HUES64 (cell line): ENCODE measurements around the gene UBTD1.

ENCODE experiments used
- H3K27ac ChIP-seq: 2 replicates; pipeline ENCODE4 v1.7.0; 2013; ENCODE audit warnings: low read depth, low read length, inconsistent platforms
- H3K27me3 ChIP-seq: 2 replicates; pipeline ENCODE4 v1.6.1; 2013; ENCODE audit warnings: mild to moderate bottlenecking, low read length; ENCODE audit not compliant: insufficient read depth
- H3K36me3 ChIP-seq: 2 replicates; pipeline ENCODE4 v1.6.1; 2013; ENCODE audit warnings: mild to moderate bottlenecking, low read length; ENCODE audit not compliant: insufficient read depth
- H3K4me1 ChIP-seq: 2 replicates; pipeline ENCODE4 v1.6.1; 2013; ENCODE audit warnings: mild to moderate bottlenecking, low read length, moderate library complexity; ENCODE audit not compliant: insufficient read depth
- H3K4me3 ChIP-seq: 2 replicates; pipeline ENCODE4 v1.5.1; 2013; ENCODE audit warnings: mild to moderate bottlenecking, low read length, moderate library complexity
- H3K9ac ChIP-seq: 2 replicates; pipeline ENCODE4 v1.6.1; 2013; ENCODE audit warnings: mild to moderate bottlenecking, low read depth, low read length
- H3K9me3 ChIP-seq: 2 replicates; pipeline ENCODE4 v1.6.1; 2013; ENCODE audit warnings: low read depth, low read length; ENCODE audit not compliant: insufficient read depth
- WGBS: fragments of 150-250, 120-280 bp; methylation state at CpG from one replicate; pipeline ENCODE4 v1.1.7; 2013; ENCODE audit warnings: missing lambda C conversion rate; 5-methylcytosine and 5-hydroxymethylcytosine counted together

The UBTD1 gene

GRCh38 chr10:97539523-97540200 lies 40.9 kb downstream of the UBTD1 start:
- Histone ChIP-seq H3K9me3 (no peaks in the 10 kb centered on the region), H3K4me3 (no peak overlapping the region), H3K36me3 (no peaks in the 10 kb centered on the region), H3K27ac (peak overlapping the region; percentile 59), H3K4me1 (peaks cover 30% of the 10 kb centered on the region), H3K9ac (peak overlapping the region; percentile 52; the same call in 1 of the 2 replicates), H3K27me3 (no peaks in the 10 kb centered on the region)
- 60% methylated on average over 5 of the region's 6 CpGs for WGBS

DNA sequence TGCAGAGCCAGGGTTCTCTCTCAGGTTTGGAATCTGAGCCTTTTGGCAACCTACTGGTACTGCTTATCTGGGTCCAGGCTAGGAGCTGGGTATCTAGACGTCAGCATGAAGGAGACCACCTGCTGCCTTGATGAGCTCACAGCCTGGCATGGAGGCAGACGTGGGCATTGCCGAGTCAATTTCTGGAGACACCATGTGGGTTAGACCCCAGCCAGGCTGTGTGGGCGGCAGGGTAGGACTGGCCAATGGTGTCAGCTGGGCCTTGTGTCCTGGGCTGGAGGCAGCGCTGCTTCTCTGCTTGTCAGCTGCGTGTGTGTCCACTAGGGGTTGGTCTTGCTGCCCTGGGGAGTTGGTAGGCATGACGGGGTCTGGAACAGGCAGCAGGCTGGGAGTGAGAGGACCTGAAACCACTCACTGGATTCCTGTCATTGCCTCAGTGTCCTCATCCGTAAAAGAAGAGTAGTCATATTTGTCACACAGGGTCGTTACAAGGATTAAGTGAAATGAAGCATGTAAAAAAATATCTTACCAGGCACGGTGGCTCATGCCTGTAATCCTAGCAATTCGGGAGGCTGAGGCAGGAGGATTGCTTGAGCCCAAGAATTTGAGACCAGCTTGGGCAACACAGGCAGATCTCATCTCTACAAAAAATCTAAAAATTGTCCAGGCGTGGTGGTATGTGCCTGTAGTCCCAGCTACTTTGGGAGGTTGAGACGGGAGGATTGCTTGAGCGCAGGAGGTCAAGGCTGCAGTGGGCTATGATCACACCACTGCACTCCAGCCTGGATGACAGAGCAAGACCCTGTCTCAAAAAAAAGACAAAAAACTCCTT lies 42.2 kb downstream of the UBTD1 start:
- no peaks in the 10 kb centered on the region for H3K36me3 ChIP-seq
- H3K27me3 ChIP-seq: no peaks in the 10 kb centered on the region
- no peaks in the 10 kb centered on the region for H3K9me3 ChIP-seq
- no peak overlapping the region for H3K4me3 ChIP-seq
- WGBS: 90% methylated on average over 14 of the region's 14 CpGs
- H3K27ac ChIP-seq: peak overlapping the region; percentile 17; the same call in 1 of the 2 replicates
- no peak overlapping the region for H3K9ac ChIP-seq
- H3K4me1 ChIP-seq: peaks cover 30% of the 10 kb centered on the region

DNA sequence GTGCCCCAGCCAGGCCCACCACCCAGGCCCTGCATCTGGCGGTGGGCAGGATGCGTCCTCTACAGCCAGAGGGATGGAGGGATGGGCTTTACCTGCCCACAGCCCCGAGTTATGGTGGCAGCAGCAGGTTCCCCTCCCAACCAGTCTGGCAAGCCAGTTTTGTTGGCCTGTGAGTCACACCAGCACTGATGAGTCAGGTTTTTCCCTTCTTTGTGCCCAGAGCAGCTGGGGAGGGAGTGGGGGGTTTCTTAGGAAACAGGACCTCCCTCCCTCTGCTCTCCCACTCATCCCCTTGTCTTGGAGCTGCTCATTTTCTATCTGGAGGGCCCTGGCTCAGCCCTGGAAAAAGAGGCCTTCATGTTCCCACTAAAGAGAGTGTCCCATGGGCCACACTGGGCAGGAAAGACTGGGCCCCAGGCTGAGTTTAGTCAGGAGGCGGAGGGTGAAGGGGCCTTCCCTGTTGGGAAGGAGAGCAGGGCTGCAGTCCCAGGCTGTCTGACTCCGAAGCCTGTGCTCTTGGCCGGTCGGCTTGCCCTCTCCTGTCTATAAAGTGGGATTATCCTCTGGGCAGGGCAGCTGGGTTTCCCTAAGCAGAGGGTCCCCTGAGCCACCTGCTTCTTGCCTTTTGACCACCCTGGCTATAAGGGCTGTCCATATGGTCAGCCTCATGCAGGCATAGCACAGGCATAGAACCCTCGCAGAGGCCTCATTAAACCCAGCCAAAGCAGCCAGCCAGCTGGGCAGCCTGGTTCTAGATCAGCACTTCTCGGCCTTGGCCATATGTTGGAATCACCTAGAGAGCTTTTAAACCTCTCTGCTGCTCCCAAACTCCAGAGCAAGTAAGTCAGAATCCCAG lies 43.7 kb downstream of the UBTD1 start:
- Histone ChIP-seq H3K4me3 (no peak overlapping the region), H3K4me1 (peaks cover 30% of the 10 kb centered on the region), H3K9me3 (no peaks in the 10 kb centered on the region), H3K9ac (peak overlapping the region; percentile 70; the same call in 1 of the 2 replicates), H3K36me3 (no peaks in the 10 kb centered on the region), H3K27ac (peak overlapping the region; percentile 88), H3K27me3 (no peaks in the 10 kb centered on the region)
- 78% methylated on average over 9 of the region's 9 CpGs for WGBS

DNA sequence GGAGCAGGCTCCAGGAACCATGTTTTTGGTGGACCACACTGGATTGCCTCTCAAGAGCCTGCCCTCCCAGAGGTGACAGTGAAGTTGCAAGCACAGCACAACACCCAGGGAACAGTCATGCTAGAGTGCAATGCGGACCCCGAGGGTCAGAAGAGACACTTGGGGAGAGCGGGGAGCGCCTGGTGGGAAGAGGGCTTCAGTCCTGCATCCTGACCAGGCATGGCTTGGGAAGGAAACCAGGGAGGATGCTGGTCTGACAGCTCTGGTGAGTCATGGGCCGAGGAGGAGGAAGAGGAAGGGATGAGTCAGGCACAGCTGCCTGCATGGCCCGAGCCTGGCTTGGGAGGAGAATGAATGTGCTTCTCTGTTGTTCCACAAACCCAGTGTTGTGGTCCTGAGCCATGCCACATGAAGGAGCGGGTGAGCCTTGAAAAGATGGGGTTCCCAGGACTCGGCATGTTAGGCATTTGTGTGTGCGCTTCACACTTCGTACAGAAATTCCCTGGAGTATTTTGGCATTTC lies 44.4 kb downstream of the UBTD1 start:
- Histone ChIP-seq H3K9me3 (no peaks in the 10 kb centered on the region), H3K27me3 (no peaks in the 10 kb centered on the region), H3K4me1 (peaks cover 30% of the 10 kb centered on the region), H3K9ac (no peak overlapping the region), H3K27ac (peak overlapping the region; percentile 88), H3K36me3 (no peaks in the 10 kb centered on the region), H3K4me3 (no peak overlapping the region)
- 83% methylated on average over 10 of the region's 10 CpGs for WGBS

GRCh38 chr10:97546456-97547270 lies 47.9 kb downstream of the UBTD1 start:
- no peak overlapping the region for H3K9ac ChIP-seq

DNA sequence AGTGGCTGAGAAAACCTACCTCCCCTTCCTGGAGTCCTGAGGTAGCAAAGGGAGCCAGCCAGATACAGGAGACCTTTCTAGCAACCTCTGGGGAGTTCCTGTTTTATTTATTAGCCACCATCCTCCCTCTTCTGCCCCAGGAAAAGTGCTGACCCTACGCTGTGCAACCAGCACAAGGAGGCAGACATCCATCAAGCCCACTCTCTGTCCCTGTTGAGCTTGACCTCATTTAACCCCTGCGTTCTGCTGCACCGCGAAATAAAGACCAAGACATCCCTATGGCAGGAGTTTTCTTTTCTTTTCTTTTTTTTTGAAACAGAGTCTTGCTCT lies 48.5 kb downstream of the UBTD1 start:
- WGBS: 89% methylated on average over 4 of the region's 4 CpGs
- H3K4me3 ChIP-seq: no peak overlapping the region
- H3K27me3 ChIP-seq: no peaks in the 10 kb centered on the region
- H3K9me3 ChIP-seq: no peaks in the 10 kb centered on the region
- no peaks in the 10 kb centered on the region for H3K36me3 ChIP-seq
- no peak overlapping the region for H3K27ac ChIP-seq
- peaks cover 28% of the 10 kb centered on the region for H3K4me1 ChIP-seq
- H3K9ac ChIP-seq: no peak overlapping the region

More at GRCh38 chr10:97546456-97547270, 47.9 kb downstream of the UBTD1 start:
- Histone ChIP-seq H3K4me1 (peaks cover 31% of the 10 kb centered on the region), H3K4me3 (no peak overlapping the region), H3K27me3 (no peaks in the 10 kb centered on the region), H3K27ac (no peak overlapping the region), H3K9me3 (no peaks in the 10 kb centered on the region), H3K36me3 (no peaks in the 10 kb centered on the region)
- 90% methylated on average over 18 of the region's 18 CpGs for WGBS

DNA sequence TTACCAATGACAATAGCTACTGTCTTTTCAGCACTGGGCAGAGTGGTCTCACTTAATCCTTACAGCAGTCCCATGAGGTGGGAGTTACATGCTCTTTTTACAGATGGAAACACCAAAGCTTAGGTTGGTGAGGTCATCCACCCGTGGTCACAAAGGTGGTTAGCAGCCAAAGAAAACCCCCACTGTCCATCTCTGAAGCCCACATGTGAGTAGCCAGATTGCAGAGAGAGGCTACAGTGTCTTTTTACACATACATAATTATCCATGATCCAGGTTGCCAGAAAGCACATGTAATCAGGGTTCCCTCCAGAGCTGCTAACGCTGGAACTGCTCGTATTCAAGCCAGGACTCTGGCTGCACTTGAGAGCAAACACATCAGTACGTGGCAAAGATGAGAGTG lies 49.2 kb downstream of the UBTD1 start:
- WGBS: 78% methylated on average over 4 of the region's 4 CpGs
- Histone ChIP-seq H3K4me3 (no peak overlapping the region), H3K9ac (no peak overlapping the region), H3K27me3 (no peaks in the 10 kb centered on the region), H3K27ac (no peak overlapping the region), H3K36me3 (no peaks in the 10 kb centered on the region), H3K9me3 (no peaks in the 10 kb centered on the region), H3K4me1 (peaks cover 21% of the 10 kb centered on the region)

- 93% methylated on average over 13 of the region's 13 CpGs for WGBS
- Histone ChIP-seq H3K4me3 (no peak overlapping the region), H3K4me1 (peaks cover 21% of the 10 kb centered on the region), H3K9me3 (no peaks in the 10 kb centered on the region), H3K27ac (no peak overlapping the region), H3K36me3 (no peaks in the 10 kb centered on the region), H3K9ac (no peak overlapping the region), H3K27me3 (no peaks in the 10 kb centered on the region)
Measured at GRCh38 chr10:97548828-97549455, 50.2 kb downstream of the UBTD1 start.

- Histone ChIP-seq H3K4me1 (peaks cover 24% of the 10 kb centered on the region), H3K36me3 (no peaks in the 10 kb centered on the region), H3K9me3 (no peaks in the 10 kb centered on the region), H3K27ac (peak overlapping the region; percentile 46), H3K9ac (peak overlapping the region; percentile 16; the same call in 1 of the 2 replicates), H3K27me3 (no peaks in the 10 kb centered on the region), H3K4me3 (no peak overlapping the region)
- WGBS: 49% methylated on average over 13 of the region's 13 CpGs
Measured at GRCh38 chr10:97549587-97550322, 51.0 kb downstream of the UBTD1 start.
